ENCODE results near the gene MCRS1.

- TF ChIP-seq CTCF (IDR thresholded peaks at IDR 0.05): no peak
- TF ChIP-seq POLR2A (IDR thresholded peaks at IDR 0.05): no peak
Measured at GRCh38 chr12:49547090-49547690, 20.8 kb downstream of the MCRS1 start.
